GM06990 (cell line): ENCODE results near the gene TMEM144.

Experiments used
- DNase-seq: peaks from one replicate; pipeline ENCODE4 v3.0.0-alpha.2; 2011; ENCODE audit not compliant: insufficient read length; ENCODE audit errors: extremely low read depth
- H3K27me3 ChIP-seq: replicated peaks from 2 replicates; pipeline ENCODE4 v1.6.0; 2011; ENCODE audit warnings: low read length; ENCODE audit not compliant: control insufficient read depth, insufficient read depth
- H3K36me3 ChIP-seq: 2 replicates; pipeline ENCODE4 v1.5.1; 2011; ENCODE audit warnings: low read length; ENCODE audit not compliant: control insufficient read depth, insufficient read depth
- H3K4me3 ChIP-seq: replicated peaks from 2 replicates; pipeline ENCODE4 v1.5.1; 2011; ENCODE audit warnings: low read depth, mild to moderate bottlenecking, control low read depth, low read length
- TF ChIP-seq, protein P1 (sequence below): IDR thresholded peaks from 2 replicates; pipeline ENCODE4 v1.5.1; 2011; ENCODE audit warnings: low read length, control low read depth, mild to moderate bottlenecking, inconsistent platforms; ENCODE audit not compliant: insufficient read depth, poor library complexity, severe bottlenecking

Gene TMEM144

GRCh38 chr4:158209825-158210807, at the start of gene TMEM144:
TMEM144 (plus strand) TSS chr4:158210486; CDS start chr4:158212668, 2,182 bp downstream.
- H3K4me3 ChIP-seq: peak within 1 kb of the TSS; percentile 57
- TF ChIP-seq, protein P1, sequence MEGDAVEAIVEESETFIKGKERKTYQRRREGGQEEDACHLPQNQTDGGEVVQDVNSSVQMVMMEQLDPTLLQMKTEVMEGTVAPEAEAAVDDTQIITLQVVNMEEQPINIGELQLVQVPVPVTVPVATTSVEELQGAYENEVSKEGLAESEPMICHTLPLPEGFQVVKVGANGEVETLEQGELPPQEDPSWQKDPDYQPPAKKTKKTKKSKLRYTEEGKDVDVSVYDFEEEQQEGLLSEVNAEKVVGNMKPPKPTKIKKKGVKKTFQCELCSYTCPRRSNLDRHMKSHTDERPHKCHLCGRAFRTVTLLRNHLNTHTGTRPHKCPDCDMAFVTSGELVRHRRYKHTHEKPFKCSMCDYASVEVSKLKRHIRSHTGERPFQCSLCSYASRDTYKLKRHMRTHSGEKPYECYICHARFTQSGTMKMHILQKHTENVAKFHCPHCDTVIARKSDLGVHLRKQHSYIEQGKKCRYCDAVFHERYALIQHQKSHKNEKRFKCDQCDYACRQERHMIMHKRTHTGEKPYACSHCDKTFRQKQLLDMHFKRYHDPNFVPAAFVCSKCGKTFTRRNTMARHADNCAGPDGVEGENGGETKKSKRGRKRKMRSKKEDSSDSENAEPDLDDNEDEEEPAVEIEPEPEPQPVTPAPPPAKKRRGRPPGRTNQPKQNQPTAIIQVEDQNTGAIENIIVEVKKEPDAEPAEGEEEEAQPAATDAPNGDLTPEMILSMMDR: no peak
- H3K27me3 ChIP-seq: no peaks in the 10 kb centered on the region
- peak; percentile 40 for DNase-seq
- no peaks in the 10 kb centered on the region for H3K36me3 ChIP-seq

DNA sequence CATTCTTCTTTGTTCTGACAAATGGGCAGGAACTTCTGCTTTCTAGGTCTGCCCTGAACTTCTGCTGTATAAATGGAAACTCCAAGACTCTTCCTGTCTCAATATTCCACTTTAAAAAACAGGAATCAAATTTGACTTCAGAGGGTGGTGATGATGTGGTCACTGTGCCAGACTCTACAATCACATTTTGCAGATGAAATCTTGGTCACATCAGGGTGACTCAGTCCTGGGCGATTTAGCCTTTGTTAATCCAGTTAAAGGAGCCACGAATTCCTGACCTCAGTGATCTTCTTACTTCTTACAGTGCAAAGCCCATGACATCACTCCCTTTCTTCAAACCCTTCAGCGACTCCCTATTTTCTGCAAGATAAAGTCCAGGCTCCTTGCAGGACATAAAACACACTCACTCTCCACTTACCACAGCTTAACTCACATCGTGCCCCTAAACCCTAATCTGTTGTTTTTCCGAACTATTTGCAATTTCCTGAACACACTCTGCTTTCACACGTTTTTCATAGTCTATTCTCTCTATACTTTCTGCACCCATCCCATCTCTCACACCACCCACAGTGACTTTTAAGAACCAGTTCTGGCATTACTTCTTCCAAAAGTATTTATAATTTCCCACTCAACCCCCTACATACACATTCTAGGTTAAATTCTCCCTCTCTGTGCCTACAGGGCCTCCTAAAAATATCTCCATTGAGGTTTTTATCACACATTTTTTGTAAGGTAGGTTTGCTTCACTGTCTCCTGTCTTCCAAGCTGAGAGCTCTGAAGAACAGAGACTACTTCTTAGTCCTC, 48.5 kb upstream of the TMEM144 start:
- H3K4me3 ChIP-seq: no peak overlapping the region
- DNase-seq: no peak
- H3K36me3 ChIP-seq: no peaks in the 10 kb centered on the region
- TF ChIP-seq, protein P1: no peak
- H3K27me3 ChIP-seq: no peaks in the 10 kb centered on the region

DNA sequence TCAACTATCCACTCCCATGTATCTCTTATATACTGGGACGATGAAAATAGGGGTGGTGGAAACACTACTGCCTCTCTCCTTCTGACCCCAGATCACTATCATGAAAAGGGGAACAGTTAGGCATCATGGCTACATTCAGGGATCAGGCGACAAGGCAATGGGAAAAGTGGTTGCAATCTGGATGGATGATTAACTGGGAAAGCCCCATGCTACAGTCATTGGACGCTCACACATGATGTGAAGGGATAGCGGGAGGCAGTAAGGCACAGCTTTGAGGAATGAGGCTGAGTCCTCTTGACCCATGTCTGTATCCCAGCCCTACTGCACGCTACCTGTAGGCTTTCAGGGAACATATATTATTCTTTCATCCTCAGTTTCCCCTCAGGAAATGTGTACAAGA, 47.7 kb upstream of the TMEM144 start:
- Histone ChIP-seq H3K27me3 (no peaks in the 10 kb centered on the region), H3K4me3 (no peak overlapping the region), H3K36me3 (no peaks in the 10 kb centered on the region)
- no peak for DNase-seq
- TF ChIP-seq, protein P1: no peak

GRCh38 chr4:158163941-158164767, 46.1 kb upstream of the TMEM144 start:
- no peak for DNase-seq
- Histone ChIP-seq H3K36me3 (no peaks in the 10 kb centered on the region), H3K4me3 (no peak overlapping the region), H3K27me3 (no peaks in the 10 kb centered on the region)
- TF ChIP-seq, protein P1: no peak

- TF ChIP-seq, protein P1: no peak
- DNase-seq: no peak
- H3K36me3 ChIP-seq: no peaks in the 10 kb centered on the region
- H3K4me3 ChIP-seq: no peak overlapping the region
- no peaks in the 10 kb centered on the region for H3K27me3 ChIP-seq
Measured at GRCh38 chr4:158164768-158165213, 45.5 kb upstream of the TMEM144 start.
